Upper lobe of left lung (tissue), 6 donors: ENCODE results near the gene ZCCHC24. TPM values are rescaled to one million over a fixed set of nuclear protein-coding genes. Genes with fewer than 3 reads are reported as not detected.

ENCODE experiments used
- ATAC-seq, 2 donors: fragments of 200-7000 bp; cut with Tn5 transposase; one replicate each; pipeline ENCODE4 v1.9.1; 2022; ENCODE audit warnings: mild to moderate bottlenecking in 2 of 2, moderate library complexity in 2 of 2; ENCODE audit not compliant: low FRiP score in 2 of 2
- DNase-seq, 2 donors: peaks; one replicate each; pipeline ENCODE4 v3.0.0-alpha.2; 2019 to 2020
- H3K27ac ChIP-seq, 4 donors: fragments of 200-600 bp; sonication (generic); one replicate each; pipeline ENCODE4 v1.5.1; 2016 to 2019
- H3K27me3 ChIP-seq, 4 donors: fragments of 200-600 bp; sonication (generic); one replicate each; pipeline ENCODE4 v1.5.1; 2017 to 2019
- H3K36me3 ChIP-seq, 4 donors: fragments of 200-600 bp; sonication (generic); one replicate each; pipeline ENCODE4 v1.5.1; 2016 to 2019
- H3K4me1 ChIP-seq, 4 donors: fragments of 200-600 bp; sonication (generic); one replicate each; pipeline ENCODE4 v1.5.1; 2018 to 2019
- H3K4me3 ChIP-seq, 4 donors: fragments of 200-600 bp; sonication (generic); one replicate each; pipeline ENCODE4 v1.5.1; 2017 to 2019; ENCODE audit warnings: mild to moderate bottlenecking in 2 of 4, moderate library complexity in 1 of 4
- H3K9me3 ChIP-seq, 4 donors: fragments of 200-600 bp; sonication (generic); one replicate each; pipeline ENCODE4 v1.5.1; 2018 to 2019
- CTCF ChIP-seq, 6 experiments: fragments of 450-650 bp in 4 of 6; fragments of 200-600 bp in 2 of 6; sonication (generic) in 2 of 6; IDR thresholded peaks; one replicate each; pipeline ENCODE4 v1.5.1; 2016 to 2019; ENCODE audit warnings: antibody characterized with exemption in 6 of 6
- EP300 ChIP-seq, 4 donors: sonication (generic); formaldehyde crosslinking; IDR thresholded peaks; one replicate each; pipeline ENCODE4 v1.5.1; 2017; ENCODE audit warnings: antibody characterized with exemption in 4 of 4, control low read depth in 2 of 4
- POLR2A ChIP-seq, 4 donors: fragments of 450-650 bp; IDR thresholded peaks; one replicate each; pipeline ENCODE4 v1.5.1; 2016 to 2017; ENCODE audit warnings: antibody characterized with exemption in 4 of 4, mild to moderate bottlenecking in 2 of 4
- POLR2AphosphoS5 ChIP-seq, 2 donors: sonication (generic); formaldehyde crosslinking; IDR thresholded peaks; one replicate each; pipeline ENCODE4 v1.5.1; 2017; ENCODE audit warnings: antibody characterized with exemption in 2 of 2
- WGBS, 2 donors: methylation state at CpG; one replicate each; pipeline ENCODE4 v1.1.5; 2017 to 2018; 5-methylcytosine and 5-hydroxymethylcytosine counted together
- total RNA-seq, 6 donors: library from RNA; depleted of rRNA in 4 of 6; stranded (reverse); fragments of >200 nt in 4 of 6; gene quantifications; one replicate each; pipeline versions ENCODE4 v1.1.0 to v1.2.1, GENCODE V29; 2016 to 2021
- donor health status: DM: no; HTN: no; CAD: no; lungs with moderate emphysema.
- donor health status: DM: no; HTN: yes; CAD: no; lungs with severe emphysema.

ZCCHC24 gene
- total RNA-seq, 6 donors from 2014 or later, result 12.6 to 45.7 (median 21.0) TPM

- DNase-seq (peak in 1 of 2 donors; percentile 22), ATAC-seq (no peak)
- Histone ChIP-seq H3K27me3 (no peaks in the 10 kb centered on the region), H3K36me3 (peaks cover 0 to 26% (median 8%) of the 10 kb centered on the region in 4 donors), H3K27ac (peak overlapping the region; percentile 9 to 64 (median 36)), H3K4me3 (no peak overlapping the region), H3K9me3 (no peaks in the 10 kb centered on the region), H3K4me1 (peaks cover 0 to 7% (median 1%) of the 10 kb centered on the region in 4 donors)
- 51 to 58% methylated on average over 11 to 16 of the region's 16 CpGs for WGBS, 2 donors
- no peak for TF ChIP-seq POLR2AphosphoS5 (IDR thresholded peaks at IDR 0.05)
- no peak for TF ChIP-seq EP300 (IDR thresholded peaks at IDR 0.05)
- no peak for TF ChIP-seq CTCF (IDR thresholded peaks at IDR 0.05)
- no peak for TF ChIP-seq POLR2A (IDR thresholded peaks at IDR 0.05)
Observed at GRCh38 chr10:79390551-79391229, 54.7 kb downstream of the ZCCHC24 start.

GRCh38 chr10:79390057-79390456 is 55.4 kb downstream of the ZCCHC24 start:
- Histone ChIP-seq H3K4me3 (no peak overlapping the region), H3K27me3 (no peaks in the 10 kb centered on the region), H3K4me1 (peaks cover 0 to 7% (median 1%) of the 10 kb centered on the region in 4 donors), H3K27ac (peak overlapping the region in 2 of 4 donors; percentile 58 to 64), H3K9me3 (no peaks in the 10 kb centered on the region), H3K36me3 (peaks cover 0 to 31% (median 11%) of the 10 kb centered on the region in 4 donors)
- DNase-seq (no peak), ATAC-seq (no peak)
- 92 to 97% methylated on average over 2 of the region's 2 CpGs for WGBS, 2 donors
- TF ChIP-seq POLR2A (IDR thresholded peaks at IDR 0.05) (no peak), POLR2AphosphoS5 (IDR thresholded peaks at IDR 0.05) (no peak), EP300 (IDR thresholded peaks at IDR 0.05) (no peak), CTCF (IDR thresholded peaks at IDR 0.05) (no peak)

GRCh38 chr10:79387974-79388850 is 57.2 kb downstream of the ZCCHC24 start:
- Histone ChIP-seq H3K27ac (peak overlapping the region in 1 of 4 donors; percentile 5), H3K36me3 (peaks cover 0 to 20% (median 12%) of the 10 kb centered on the region in 4 donors), H3K4me1 (peaks cover 0 to 7% (median 1%) of the 10 kb centered on the region in 4 donors), H3K9me3 (no peaks in the 10 kb centered on the region), H3K27me3 (no peaks in the 10 kb centered on the region), H3K4me3 (no peak overlapping the region)
- ATAC-seq, result no peak
- peak in 1 of 2 donors; percentile 12 for DNase-seq
- 84 to 85% methylated on average over 10 to 11 of the region's 11 CpGs for WGBS, 2 donors
- TF ChIP-seq CTCF (IDR thresholded peaks at IDR 0.05), result no peak

- Histone ChIP-seq H3K27ac (peak overlapping the region in 1 of 4 donors; percentile 5), H3K9me3 (no peaks in the 10 kb centered on the region), H3K4me1 (peaks cover 0 to 7% (median 1%) of the 10 kb centered on the region in 4 donors), H3K27me3 (no peaks in the 10 kb centered on the region), H3K4me3 (no peak overlapping the region), H3K36me3 (peaks cover 0 to 20% (median 10%) of the 10 kb centered on the region in 4 donors)
- DNase-seq, result no peak
- TF ChIP-seq POLR2AphosphoS5 (IDR thresholded peaks at IDR 0.05) (no peak), POLR2A (IDR thresholded peaks at IDR 0.05) (no peak), CTCF (IDR thresholded peaks at IDR 0.05) (no peak), EP300 (IDR thresholded peaks at IDR 0.05) (no peak)
- no peak for ATAC-seq
- WGBS, 2 donors, result 91 to 98% methylated on average over 4 to 5 of the region's 5 CpGs
Observed at GRCh38 chr10:79387466-79387973, 57.9 kb downstream of the ZCCHC24 start.
